Suprapubic skin (tissue), 4 donors: ENCODE measurements around the gene PAK1IP1.

Experiments
- CTCF ChIP-seq, 2 donors: fragments of 200-600 bp in 1 of 2; fragments of 450-650 bp in 1 of 2; sonication (generic) in 1 of 2; IDR thresholded peaks; one replicate each; pipeline ENCODE4 v1.5.1; 2016 to 2019; ENCODE audit warnings: antibody characterized with exemption in 2 of 2, mild to moderate bottlenecking in 1 of 2, moderate library complexity in 1 of 2
- EP300 ChIP-seq: sonication (generic); formaldehyde crosslinking; IDR thresholded peaks from one replicate; pipeline ENCODE4 v1.6.1; 2017; ENCODE audit warnings: antibody characterized with exemption
- POLR2A ChIP-seq, 2 donors: fragments of 450-650 bp; IDR thresholded peaks; one replicate each; pipeline ENCODE4 v1.6.1; 2017; ENCODE audit warnings: antibody characterized with exemption in 2 of 2, mild to moderate bottlenecking in 2 of 2, moderate library complexity in 2 of 2
- POLR2AphosphoS5 ChIP-seq, 3 donors: sonication (generic); formaldehyde crosslinking; IDR thresholded peaks; one replicate each; pipeline ENCODE4 v1.6.1; 2017; ENCODE audit warnings: antibody characterized with exemption in 3 of 3

GRCh38 chr6:10745116-10745515, 50.3 kb downstream of the PAK1IP1 start:
- no peak for TF ChIP-seq CTCF (IDR thresholded peaks at IDR 0.05)
- TF ChIP-seq POLR2AphosphoS5 (IDR thresholded peaks at IDR 0.05): no peak
- no peak for TF ChIP-seq POLR2A (IDR thresholded peaks at IDR 0.05)
- no peak for TF ChIP-seq EP300
